Fibroblast of skin of abdomen (primary cell): ENCODE results near the gene COPS6.
A peak's percentile ranks its signal among the peaks of the same experiment; 100 is the strongest.

Experiments
- DNase-seq: peaks from one replicate; pipeline ENCODE4 v3.0.0-alpha.2; 2013

Gene COPS6

DNA sequence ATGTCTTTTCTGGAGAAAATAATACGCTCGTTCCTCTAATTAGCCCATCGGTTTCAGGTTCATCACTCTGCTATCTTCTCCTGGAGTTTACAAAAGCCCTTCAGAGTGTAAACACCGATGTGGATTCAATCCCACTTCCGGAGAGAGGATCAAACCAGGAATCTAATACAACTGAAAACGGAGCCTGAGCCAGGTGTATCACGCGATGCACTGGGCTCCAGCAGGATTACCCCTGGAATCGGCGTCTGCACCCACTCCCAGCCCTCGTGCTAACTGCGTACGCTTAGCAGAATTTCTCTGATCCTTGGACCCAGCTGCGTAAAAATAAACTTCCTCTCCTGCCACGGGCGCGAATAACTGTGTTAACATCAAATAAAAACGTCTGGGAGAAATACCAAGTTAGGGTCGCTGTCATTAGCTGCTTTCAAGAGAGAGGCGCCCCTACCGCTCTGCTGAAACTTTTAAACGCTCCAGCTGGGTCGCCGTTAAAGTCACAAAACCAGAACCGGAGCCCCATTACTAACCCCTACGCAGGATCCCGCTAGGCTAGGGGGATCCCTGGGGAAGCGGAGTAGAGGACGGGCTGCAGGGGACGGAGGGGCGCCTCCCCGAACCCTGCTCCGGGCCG lies 7.7 kb upstream of the COPS6 start:
- no peak for DNase-seq

DNA sequence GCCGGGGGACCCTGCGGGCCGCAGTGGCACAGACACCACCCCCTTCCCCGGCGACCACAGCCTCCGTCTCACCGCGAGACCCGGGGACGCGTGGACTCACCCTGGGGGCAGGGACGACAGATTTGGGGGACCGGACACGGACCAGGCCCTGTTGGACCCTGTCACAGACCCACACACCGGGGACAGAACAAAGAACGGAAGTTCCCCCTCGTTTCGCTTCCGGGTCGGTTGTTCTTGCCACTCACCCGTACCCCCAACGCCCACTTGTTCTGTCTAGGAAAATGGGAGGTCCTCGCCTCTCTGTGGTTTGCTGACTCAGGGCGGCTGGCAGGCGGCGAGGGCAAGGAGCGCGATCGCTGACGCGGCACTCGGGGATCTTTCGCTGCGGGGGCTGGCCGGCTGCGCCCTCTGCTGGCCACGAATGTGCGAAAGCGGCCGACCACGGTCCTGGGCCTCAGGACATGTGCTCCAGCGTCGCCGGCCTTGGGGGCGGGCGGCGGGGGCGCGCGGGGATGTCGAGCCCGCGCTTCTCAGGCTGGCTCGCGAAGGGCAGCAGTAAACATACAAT lies 7.2 kb upstream of the COPS6 start, which contains the start of gene ZNF3:
TSS of gene ZNF3 (minus strand) at position 189 of the 568 bp plus-strand sequence. CDS start 4,366 bp downstream, outside the sequence.
- DNase-seq: peak; percentile 99

GRCh38 chr7:100082978-100083377 lies 5.8 kb upstream of the COPS6 start:
- no peak for DNase-seq

DNA sequence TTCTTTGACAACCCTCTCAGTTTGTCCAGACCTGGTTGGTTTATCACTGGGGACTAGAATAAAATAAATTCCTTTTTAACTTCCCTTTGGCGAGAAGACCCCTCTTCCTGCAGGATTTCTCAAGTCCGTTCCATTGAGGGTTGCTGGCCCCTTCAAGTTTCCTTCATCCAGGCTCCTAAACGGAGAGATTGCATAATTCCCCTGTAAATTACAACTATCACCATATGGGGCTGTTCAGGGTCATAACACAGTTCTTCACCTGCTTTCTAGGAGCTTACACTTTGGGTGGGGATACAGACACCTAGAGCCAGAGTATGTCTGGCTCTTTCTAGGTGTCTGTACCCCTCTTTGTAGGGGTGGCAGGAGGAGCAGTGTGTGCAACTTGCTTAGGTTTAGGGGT lies 3.3 kb upstream of the COPS6 start:
- no peak for DNase-seq

DNA sequence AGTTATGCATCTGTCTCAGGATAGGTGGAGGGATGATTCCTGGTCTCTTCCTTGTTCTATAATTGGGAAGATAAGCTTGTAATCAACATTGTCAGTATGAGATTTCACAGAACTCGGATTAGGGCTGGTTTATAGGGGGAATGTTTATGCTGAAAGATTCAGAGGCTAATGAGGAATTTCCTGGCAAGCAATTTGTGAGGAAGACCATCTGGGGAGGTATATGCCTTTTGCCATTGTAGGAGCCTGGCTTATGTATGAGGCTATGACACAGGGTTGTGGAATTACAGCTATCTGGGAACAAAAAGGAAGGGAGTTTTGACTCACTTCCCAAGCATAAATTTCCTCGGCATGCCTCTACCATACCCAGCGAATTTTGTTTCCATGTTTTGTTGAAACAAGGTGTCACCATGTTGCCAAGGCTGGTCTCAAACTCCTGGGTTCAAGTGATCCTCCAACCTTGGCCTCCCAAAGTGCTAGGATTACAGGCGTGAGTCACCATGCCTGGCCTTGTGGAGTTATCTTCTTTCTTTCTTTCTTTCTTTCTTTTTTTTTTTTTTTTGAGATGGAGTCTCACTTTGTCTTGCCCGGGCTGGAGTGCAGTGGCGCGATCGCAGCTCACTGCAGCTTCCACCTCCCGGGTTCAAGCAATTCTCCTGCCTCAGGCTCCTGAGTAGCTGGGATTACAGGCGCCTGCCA lies 1.6 kb upstream of the COPS6 start:
- peak; percentile 99 for DNase-seq

- DNase-seq: no peak
Observed at GRCh38 chr7:100088095-100088620, 611 bp upstream of the COPS6 start.

DNA sequence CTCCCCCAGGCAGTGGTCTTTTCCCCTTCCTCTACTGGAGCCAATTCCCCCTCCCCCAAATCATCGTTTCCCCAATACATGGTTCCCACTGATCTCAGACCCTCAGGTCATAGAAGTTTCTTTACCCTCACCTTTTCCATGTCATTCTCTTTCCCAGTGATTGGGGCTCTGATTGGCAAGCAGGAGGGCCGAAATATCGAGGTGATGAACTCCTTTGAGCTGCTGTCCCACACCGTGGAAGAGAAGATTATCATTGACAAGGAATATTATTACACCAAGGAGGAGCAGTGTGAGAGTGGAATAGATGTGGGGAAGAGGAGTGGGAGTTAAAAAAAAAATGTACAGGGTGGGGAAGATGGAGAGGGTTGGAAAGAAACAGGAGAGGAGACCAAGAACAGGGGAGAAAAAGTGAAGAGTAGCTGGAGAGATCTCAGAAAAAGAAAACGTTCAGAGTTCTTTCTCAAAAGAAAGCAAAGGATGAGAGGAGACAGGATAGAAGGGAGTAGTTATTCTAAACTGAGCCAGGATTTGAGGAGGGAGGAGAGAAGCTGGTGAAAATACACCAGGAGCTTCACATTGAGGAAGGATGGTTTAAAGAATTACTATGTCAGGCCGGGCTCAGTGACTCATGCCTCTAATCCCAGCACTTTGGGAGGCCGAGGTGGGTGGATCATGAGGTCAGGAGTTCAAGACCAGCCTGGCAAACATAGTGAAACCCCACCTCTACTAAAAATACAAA lies 858 bp downstream of the COPS6 start:
- no peak for DNase-seq

DNA sequence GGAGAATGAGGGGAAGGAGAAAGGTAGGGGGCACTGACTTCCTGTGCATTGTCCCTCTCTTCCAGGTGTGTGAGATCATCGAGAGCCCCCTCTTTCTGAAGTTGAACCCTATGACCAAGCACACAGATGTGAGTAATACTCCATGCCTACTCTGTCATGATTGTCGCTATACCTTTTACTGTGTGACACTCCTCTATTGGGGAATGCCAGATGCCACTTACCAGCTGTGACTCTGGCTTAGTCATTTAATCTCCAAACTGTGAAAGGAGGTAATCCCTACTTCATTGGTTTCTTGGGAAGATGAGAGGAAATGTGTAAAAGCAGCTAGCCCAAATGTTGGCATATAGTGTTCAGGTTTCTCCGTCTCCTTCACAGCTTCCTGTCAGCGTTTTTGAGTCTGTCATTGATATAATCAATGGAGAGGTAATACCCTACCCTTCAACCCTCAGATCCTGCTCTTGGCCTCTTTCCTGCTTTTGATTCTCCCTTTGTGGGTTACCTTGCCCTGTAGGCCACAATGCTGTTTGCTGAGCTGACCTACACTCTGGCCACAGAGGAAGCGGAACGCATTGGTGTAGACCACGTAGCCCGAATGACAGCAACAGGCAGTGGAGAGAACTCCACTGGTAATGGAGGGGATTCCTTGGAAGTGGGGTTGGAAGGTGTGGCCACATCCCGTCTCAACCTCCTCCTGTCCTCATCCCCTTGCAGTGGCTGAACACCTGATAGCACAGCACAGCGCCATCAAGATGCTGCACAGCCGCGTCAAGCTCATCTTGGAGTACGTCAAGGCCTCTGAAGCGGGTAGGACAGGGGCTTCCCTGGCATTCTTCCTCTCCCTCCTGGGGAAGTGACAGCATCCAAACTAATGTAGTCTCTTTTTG lies 2.0 kb downstream of the COPS6 start:
- no peak for DNase-seq

DNA sequence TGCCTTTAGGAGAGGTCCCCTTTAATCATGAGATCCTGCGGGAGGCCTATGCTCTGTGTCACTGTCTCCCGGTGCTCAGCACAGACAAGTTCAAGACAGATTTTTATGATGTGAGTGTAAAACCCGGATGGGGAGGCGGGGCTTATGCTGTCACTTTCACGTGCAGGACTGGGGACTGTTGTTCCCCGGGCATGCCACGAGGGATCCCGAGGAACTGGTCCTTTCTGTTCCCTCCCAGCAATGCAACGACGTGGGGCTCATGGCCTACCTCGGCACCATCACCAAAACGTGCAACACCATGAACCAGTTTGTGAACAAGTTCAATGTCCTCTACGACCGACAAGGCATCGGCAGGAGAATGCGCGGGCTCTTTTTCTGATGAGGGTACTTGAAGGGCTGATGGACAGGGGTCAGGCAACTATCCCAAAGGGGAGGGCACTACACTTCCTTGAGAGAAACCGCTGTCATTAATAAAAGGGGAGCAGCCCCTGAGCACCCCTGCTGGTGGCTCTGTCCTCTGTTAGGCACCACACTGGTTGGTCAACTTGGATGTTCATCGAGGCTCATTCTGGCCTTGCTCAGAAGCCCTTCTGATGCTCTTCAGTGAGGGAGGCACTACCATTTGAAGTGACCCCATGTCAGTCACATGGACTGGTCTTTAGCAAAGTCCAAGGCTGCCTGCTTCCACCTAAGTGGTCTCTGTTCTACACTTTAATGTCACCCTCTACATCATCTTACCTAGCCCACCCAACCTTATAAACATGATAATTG lies 2.8 kb downstream of the COPS6 start:
- peak; percentile 22 for DNase-seq

GRCh38 chr7:100093054-100093453 lies 4.3 kb downstream of the COPS6 start:
- DNase-seq: no peak

DNA sequence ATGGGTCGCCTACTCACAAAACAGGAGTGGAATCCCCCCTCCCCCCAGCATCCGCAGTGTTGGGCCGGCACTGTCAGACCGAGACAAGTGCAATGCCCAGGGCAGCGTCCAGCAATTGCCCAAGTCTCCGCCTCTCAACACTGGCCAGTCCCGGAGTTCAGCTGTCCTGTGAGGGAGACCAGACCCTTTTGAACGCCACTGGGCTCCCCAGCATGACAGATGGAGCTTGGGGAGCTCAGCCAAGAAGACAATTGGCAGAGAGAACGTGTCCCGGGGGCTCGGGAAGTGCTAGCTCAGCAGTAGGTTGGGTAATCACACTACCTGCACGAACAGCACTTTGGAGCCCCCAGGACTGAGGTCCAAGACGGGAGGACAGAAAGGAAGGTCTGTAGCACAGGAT lies 4.7 kb downstream of the COPS6 start:
- DNase-seq: no peak

DNA sequence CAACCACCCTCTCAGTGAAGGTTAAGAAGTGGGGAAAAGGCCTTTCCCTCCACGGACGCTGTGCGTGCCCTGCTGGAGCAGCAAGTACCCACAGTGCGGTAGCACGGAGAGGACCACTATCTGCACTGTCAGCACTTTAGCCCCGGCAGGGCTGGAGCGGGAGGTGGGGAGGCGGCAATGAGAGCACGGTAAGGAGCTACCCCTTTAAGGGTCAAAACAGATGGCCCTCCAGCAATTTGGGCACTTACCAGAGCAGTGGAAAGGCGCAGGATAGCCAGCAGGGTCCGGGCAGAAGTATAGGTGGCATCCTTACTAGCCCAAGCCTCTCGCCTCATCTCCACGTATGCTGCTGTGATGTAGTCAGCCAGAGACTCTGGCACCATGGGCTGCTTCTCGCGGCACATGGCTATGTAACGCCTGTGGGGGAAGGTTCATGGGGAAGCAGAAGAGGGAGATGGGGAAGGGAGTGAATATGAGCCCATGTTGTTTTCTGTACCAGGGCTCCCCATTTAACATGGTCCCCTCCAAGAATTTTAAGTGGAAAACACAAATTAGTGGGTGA lies 5.2 kb downstream of the COPS6 start:
- no peak for DNase-seq

DNA sequence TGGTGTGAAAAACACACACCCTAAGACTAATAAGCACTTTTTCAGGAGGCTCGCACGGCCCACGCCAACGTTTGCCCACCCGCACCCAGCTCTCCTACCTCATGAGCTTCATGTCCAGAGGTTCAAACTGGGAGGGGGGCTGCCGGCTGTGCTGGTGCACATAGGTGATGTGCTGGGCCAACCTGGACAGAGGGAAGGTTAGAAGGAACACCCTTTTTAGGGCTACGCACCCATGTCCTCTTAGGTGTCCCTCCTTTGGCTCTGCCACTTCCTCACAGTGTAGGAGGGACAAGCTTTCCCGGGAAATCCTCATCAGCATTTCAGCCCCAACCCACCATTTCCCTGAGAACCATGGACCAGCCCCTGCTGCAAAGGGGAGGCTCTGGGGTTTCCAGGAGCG lies 6.5 kb downstream of the COPS6 start:
- no peak for DNase-seq

GRCh38 chr7:100095704-100096103 lies 6.9 kb downstream of the COPS6 start:
- DNase-seq: no peak

DNA sequence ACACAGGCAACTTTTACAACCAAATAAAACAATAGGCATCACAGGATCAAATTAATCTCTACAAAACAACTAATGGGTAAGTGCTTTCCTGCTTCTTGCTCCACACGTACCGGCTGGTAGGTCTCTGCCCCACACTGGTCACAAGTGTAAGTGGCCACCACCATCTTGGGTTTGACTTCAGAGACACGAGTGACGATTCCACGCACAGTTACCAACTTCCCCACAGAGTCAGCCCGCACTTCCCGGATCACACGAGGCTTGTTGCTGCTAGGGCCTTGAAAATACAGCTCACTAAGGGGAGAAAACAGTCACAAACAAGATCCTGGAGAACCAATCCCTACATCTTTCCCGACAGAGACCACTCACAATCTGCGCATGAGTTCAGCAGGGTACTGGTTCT lies 10.1 kb downstream of the COPS6 start:
- DNase-seq: no peak

GRCh38 chr7:100099452-100099851 lies 10.7 kb downstream of the COPS6 start:
- no peak for DNase-seq

DNA sequence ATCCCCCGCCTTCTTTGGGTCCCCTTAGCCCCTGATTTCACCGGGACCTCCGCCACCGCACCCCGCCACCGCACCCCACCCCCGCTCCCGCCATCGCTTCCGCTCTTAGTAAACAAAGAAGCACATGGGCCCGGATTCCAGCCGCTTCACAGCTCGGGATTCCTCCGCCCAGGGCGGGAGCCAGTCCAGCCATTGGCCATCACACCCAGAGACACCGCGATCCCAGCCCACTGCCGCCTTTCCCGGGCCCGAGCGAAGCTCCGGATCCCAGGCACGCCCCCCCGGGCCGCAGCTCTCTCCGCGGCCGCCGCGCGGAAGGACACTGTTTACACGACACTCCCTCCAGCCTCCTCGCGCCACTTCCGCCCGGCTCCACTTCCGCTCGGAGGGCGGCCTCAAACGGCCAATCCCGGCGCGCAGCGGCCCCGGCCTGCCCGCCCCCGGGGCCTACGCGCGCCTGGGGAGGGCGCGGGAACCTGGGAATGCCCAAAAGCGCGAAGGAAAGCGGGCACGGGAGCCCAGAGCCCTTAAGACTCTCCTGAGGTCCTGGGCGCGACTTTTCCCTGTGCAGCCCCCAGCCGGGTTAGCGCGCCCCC lies 11.7 kb downstream of the COPS6 start:
- DNase-seq: peak; percentile 99

GRCh38 chr7:100101016-100101862 lies 12.5 kb downstream of the COPS6 start, which contains the start of the genes AP4M1 and MCM7:
AP4M1 (plus strand) TSS chr7:100101643; CDS start chr7:100101715, 72 bp downstream.
MCM7 (minus strand) TSS chr7:100101397; CDS start chr7:100101294, 103 bp downstream.
- peak; percentile 100 for DNase-seq
